Suprapubic skin (tissue), 4 donors: Measurements from ENCODE around the gene CDH4.

Experiments
- EP300 ChIP-seq: sonication (generic); formaldehyde crosslinking; IDR thresholded peaks from one replicate; pipeline ENCODE4 v1.6.1; 2017; ENCODE audit warnings: antibody characterized with exemption
- POLR2A ChIP-seq, 2 donors: fragments of 450-650 bp; IDR thresholded peaks; one replicate each; pipeline ENCODE4 v1.6.1; 2017; ENCODE audit warnings: antibody characterized with exemption in 2 of 2, mild to moderate bottlenecking in 2 of 2, moderate library complexity in 2 of 2
- POLR2AphosphoS5 ChIP-seq, 3 donors: sonication (generic); formaldehyde crosslinking; IDR thresholded peaks; one replicate each; pipeline ENCODE4 v1.6.1; 2017; ENCODE audit warnings: antibody characterized with exemption in 3 of 3
- TF ChIP-seq, protein P1 (sequence below), 2 donors: fragments of 200-600 bp in 1 of 2; fragments of 450-650 bp in 1 of 2; sonication (generic) in 1 of 2; IDR thresholded peaks; one replicate each; pipeline ENCODE4 v1.5.1; 2016 to 2019; ENCODE audit warnings: antibody characterized with exemption in 2 of 2, mild to moderate bottlenecking in 1 of 2, moderate library complexity in 1 of 2

DNA sequence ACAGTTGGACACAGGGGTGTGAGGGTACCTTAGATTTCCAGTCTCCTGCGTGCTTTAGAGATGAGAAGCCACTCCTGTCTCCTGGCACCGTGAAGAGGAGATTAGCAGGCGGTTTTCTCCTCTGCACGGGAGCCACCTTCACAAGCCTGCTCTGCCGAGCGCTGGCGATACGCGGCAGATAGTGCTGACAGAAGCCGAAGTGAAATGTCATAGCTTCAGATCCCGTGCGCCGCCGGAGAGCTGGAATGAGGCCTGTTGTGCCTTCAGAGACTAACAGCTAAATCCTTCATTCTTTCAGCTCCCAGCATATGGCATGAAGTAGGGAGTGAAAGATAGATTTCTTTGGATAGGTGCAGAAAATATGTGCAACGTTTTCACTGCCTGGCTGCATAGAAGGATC, 442.6 kb downstream of the CDH4 start:
- no peak for TF ChIP-seq POLR2AphosphoS5 (IDR thresholded peaks at IDR 0.05)
- TF ChIP-seq, protein P1, sequence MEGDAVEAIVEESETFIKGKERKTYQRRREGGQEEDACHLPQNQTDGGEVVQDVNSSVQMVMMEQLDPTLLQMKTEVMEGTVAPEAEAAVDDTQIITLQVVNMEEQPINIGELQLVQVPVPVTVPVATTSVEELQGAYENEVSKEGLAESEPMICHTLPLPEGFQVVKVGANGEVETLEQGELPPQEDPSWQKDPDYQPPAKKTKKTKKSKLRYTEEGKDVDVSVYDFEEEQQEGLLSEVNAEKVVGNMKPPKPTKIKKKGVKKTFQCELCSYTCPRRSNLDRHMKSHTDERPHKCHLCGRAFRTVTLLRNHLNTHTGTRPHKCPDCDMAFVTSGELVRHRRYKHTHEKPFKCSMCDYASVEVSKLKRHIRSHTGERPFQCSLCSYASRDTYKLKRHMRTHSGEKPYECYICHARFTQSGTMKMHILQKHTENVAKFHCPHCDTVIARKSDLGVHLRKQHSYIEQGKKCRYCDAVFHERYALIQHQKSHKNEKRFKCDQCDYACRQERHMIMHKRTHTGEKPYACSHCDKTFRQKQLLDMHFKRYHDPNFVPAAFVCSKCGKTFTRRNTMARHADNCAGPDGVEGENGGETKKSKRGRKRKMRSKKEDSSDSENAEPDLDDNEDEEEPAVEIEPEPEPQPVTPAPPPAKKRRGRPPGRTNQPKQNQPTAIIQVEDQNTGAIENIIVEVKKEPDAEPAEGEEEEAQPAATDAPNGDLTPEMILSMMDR (IDR thresholded peaks at IDR 0.05), result no peak
- TF ChIP-seq EP300, result no peak
- TF ChIP-seq POLR2A (IDR thresholded peaks at IDR 0.05), result no peak
